Measurements from ENCODE around the gene AOX1.

AOX1 gene

DNA sequence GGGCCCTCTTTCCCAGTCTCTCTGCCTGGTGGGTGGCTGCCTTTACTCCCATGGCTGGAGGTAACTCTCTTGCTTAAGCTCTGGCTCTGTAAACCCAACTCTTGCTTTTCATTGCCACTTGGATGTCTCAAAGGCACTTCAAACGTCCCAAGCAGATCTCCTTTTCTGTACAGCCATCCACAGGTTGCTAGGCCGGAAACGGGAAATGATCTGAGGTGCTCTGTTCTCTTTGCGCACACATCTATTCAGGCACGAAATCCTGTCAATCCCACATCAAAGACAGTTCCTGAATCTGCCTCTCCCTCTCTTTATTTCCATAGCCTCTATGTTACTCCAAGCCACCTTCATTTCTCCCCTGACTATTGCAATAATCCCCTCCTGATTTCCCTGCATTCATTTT is 87.4 kb downstream of the AOX1 start:
- TF ChIP-seq, protein P1, sequence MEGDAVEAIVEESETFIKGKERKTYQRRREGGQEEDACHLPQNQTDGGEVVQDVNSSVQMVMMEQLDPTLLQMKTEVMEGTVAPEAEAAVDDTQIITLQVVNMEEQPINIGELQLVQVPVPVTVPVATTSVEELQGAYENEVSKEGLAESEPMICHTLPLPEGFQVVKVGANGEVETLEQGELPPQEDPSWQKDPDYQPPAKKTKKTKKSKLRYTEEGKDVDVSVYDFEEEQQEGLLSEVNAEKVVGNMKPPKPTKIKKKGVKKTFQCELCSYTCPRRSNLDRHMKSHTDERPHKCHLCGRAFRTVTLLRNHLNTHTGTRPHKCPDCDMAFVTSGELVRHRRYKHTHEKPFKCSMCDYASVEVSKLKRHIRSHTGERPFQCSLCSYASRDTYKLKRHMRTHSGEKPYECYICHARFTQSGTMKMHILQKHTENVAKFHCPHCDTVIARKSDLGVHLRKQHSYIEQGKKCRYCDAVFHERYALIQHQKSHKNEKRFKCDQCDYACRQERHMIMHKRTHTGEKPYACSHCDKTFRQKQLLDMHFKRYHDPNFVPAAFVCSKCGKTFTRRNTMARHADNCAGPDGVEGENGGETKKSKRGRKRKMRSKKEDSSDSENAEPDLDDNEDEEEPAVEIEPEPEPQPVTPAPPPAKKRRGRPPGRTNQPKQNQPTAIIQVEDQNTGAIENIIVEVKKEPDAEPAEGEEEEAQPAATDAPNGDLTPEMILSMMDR (IDR thresholded peaks at IDR 0.05), result no peak

DNA sequence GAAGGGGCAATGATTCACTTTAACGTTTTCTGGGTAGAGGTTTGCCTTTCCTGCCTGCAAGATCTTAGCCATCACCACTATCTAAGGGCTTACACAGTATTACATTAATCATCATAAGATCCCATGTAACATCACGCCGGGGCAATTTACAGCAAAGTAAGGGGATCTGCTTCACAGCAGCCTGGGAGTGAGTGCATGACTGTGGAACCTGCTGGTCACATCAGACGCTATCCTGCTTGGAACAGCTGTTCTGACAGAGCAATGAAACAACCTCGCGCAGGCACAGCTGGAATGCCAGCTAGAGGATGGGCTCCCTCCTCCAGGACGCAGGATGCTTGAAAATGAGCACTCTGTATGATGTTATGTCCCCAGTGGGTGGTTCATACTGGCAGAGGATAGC is 89.0 kb downstream of the AOX1 start:
- TF ChIP-seq, protein P1 (IDR thresholded peaks at IDR 0.05), result no peak

GRCh38 chr2:200677171-200677570 is 91.4 kb downstream of the AOX1 start:
- TF ChIP-seq, protein P1 (IDR thresholded peaks at IDR 0.05), result no peak

GRCh38 chr2:200677721-200678532 is 92.1 kb downstream of the AOX1 start:
- TF ChIP-seq, protein P1 (IDR thresholded peaks at IDR 0.05), result no peak

DNA sequence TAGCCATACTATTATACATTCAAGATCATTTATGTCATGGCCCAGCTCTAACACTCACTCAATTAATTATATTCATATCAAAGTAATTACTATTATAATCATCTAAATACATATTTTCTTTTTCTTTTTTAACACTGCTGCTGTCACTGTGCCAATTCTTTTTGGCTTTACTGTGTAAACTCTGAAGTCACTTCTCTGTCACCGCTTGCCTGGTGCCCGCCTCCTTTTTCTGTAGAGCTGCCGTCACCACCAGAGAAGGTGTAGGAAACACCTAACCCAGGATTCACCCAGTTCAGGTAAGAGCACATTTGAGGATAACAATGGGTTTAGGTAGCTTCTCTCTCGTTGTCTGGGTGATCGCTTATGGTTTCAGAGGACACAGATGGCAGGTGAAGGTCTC is 93.3 kb downstream of the AOX1 start:
- TF ChIP-seq, protein P1 (IDR thresholded peaks at IDR 0.05), result no peak

GRCh38 chr2:200679535-200679934 is 93.7 kb downstream of the AOX1 start:
- TF ChIP-seq, protein P1 (IDR thresholded peaks at IDR 0.05), result no peak

DNA sequence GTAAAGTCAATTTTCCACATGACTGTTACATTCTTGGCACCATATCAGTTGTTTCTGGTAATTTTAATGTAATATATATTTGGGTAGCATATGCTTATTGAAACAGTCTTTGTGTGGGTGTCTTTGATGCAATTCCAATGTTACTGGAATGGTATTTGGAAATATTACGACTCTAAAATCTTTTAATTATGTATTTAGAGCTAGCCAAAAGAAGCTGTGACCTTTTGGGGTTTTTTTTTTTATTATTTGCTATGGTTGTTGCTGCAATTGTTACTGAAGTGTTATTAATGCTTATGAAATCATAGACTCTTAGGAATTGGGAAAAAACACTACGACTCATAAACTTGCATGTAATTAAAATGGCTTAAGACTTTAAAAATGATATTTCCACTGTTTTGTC is 95.9 kb downstream of the AOX1 start:
- TF ChIP-seq, protein P1 (IDR thresholded peaks at IDR 0.05), result no peak
